ENCODE results near the gene PI4KA. TPM values are rescaled to one million over a fixed set of nuclear protein-coding genes. Genes with fewer than 3 reads are reported as not detected.

PI4KA gene
- total RNA-seq, 1 donor from 2014 or later, result 140 TPM

GRCh38 chr22:20815477-20816050 lies 43.0 kb downstream of the PI4KA start:
- Mint-ChIP-seq H3K27ac (no peak overlapping the region), H3K4me3 (ENCODE audit: low read depth) (no peak overlapping the region)
- TF ChIP-seq, protein P1, sequence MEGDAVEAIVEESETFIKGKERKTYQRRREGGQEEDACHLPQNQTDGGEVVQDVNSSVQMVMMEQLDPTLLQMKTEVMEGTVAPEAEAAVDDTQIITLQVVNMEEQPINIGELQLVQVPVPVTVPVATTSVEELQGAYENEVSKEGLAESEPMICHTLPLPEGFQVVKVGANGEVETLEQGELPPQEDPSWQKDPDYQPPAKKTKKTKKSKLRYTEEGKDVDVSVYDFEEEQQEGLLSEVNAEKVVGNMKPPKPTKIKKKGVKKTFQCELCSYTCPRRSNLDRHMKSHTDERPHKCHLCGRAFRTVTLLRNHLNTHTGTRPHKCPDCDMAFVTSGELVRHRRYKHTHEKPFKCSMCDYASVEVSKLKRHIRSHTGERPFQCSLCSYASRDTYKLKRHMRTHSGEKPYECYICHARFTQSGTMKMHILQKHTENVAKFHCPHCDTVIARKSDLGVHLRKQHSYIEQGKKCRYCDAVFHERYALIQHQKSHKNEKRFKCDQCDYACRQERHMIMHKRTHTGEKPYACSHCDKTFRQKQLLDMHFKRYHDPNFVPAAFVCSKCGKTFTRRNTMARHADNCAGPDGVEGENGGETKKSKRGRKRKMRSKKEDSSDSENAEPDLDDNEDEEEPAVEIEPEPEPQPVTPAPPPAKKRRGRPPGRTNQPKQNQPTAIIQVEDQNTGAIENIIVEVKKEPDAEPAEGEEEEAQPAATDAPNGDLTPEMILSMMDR (IDR thresholded peaks at IDR 0.05; ENCODE audit: unreplicated experiment), result no peak

DNA sequence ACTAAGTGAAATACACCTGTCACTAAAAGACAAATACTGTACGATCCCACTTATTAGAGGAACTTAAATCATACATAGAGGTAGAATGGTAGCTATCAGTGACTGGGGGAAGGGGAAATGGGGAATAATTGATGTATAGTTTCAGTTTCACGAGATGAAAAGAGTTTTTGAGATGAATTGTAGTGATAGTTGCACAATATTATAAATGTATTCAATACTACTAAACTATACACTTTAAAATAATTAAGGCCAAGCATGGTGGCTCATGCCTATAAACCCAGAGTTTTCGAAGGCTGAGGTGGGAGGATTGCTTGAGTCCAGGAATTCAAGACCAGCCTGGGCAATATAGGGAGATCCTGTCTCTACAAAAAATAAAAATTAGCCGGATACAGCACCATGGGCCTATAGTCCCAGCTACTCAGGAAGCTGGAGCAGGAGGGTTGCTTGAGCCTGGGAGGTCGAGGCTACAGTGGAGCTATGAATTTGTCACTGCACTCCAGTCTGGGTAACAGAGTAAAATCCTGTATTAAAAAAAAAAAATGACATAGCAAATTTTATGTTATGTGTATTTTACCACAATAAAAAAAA lies 44.3 kb downstream of the PI4KA start:
- H3K4me1 Mint-ChIP-seq (ENCODE audit: low read depth), result no peaks in the 10 kb centered on the region
- DNase-seq (ENCODE audit: low spot score, unreplicated experiment), result no peak

More at GRCh38 chr22:20815477-20816050, 43.0 kb downstream of the PI4KA start:
- H3K4me1 Mint-ChIP-seq (ENCODE audit: low read depth), result no peaks in the 10 kb centered on the region
- no peak for DNase-seq (ENCODE audit: low spot score, unreplicated experiment)
- H3K36me3 Mint-ChIP-seq (ENCODE audit: insufficient read depth), result peaks cover 22% of the 10 kb centered on the region
- no peaks in the 10 kb centered on the region for H3K27me3 Mint-ChIP-seq
- no peaks in the 10 kb centered on the region for H3K9me3 Mint-ChIP-seq (ENCODE audit: low read depth)

DNA sequence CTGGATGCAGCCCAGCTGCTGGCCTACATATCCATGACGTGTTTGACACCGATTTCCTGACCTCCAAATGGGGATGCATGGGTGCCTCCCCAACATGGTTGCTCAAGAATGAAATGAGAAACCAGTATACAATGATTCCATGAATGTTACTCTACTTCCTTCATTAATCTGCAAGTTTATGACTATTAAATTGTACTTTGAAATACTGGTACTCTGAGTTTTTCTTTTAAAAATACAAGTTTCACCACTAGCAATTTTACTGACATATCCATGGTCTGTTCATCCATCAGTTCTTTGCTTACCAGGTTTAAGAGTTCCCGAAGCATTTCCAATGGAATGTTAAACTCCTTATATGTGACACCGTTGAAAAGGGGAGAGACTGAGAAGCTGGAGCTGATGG lies 45.6 kb downstream of the PI4KA start:
- H3K27ac Mint-ChIP-seq, result no peak overlapping the region
- TF ChIP-seq, protein P1 (IDR thresholded peaks at IDR 0.05; ENCODE audit: unreplicated experiment), result no peak
- no peaks in the 10 kb centered on the region for H3K27me3 Mint-ChIP-seq
- DNase-seq (ENCODE audit: low spot score, unreplicated experiment), result no peak
- H3K36me3 Mint-ChIP-seq (ENCODE audit: insufficient read depth), result peaks cover 23% of the 10 kb centered on the region
- no peaks in the 10 kb centered on the region for H3K9me3 Mint-ChIP-seq (ENCODE audit: low read depth)
- no peak overlapping the region for H3K4me3 Mint-ChIP-seq (ENCODE audit: low read depth)
- no peaks in the 10 kb centered on the region for H3K4me1 Mint-ChIP-seq (ENCODE audit: low read depth)

More for the DNA sequence above, 44.3 kb downstream of the PI4KA start:
- H3K4me3 Mint-ChIP-seq (ENCODE audit: low read depth), result no peak overlapping the region
- H3K27me3 Mint-ChIP-seq, result no peaks in the 10 kb centered on the region
- H3K36me3 Mint-ChIP-seq (ENCODE audit: insufficient read depth), result peaks cover 22% of the 10 kb centered on the region
- no peaks in the 10 kb centered on the region for H3K9me3 Mint-ChIP-seq (ENCODE audit: low read depth)
- no peak overlapping the region for H3K27ac Mint-ChIP-seq
- TF ChIP-seq, protein P1 (IDR thresholded peaks at IDR 0.05; ENCODE audit: unreplicated experiment), result no peak

GRCh38 chr22:20811971-20812660 lies 46.5 kb downstream of the PI4KA start:
- H3K36me3 Mint-ChIP-seq (ENCODE audit: insufficient read depth), result peaks cover 25% of the 10 kb centered on the region
- DNase-seq (ENCODE audit: low spot score, unreplicated experiment), result no peak
- no peak overlapping the region for H3K4me3 Mint-ChIP-seq (ENCODE audit: low read depth)
- H3K4me1 Mint-ChIP-seq (ENCODE audit: low read depth), result no peaks in the 10 kb centered on the region
- no peak overlapping the region for H3K27ac Mint-ChIP-seq
- H3K9me3 Mint-ChIP-seq (ENCODE audit: low read depth), result no peaks in the 10 kb centered on the region
- no peaks in the 10 kb centered on the region for H3K27me3 Mint-ChIP-seq
- TF ChIP-seq, protein P1 (IDR thresholded peaks at IDR 0.05; ENCODE audit: unreplicated experiment), result no peak

DNA sequence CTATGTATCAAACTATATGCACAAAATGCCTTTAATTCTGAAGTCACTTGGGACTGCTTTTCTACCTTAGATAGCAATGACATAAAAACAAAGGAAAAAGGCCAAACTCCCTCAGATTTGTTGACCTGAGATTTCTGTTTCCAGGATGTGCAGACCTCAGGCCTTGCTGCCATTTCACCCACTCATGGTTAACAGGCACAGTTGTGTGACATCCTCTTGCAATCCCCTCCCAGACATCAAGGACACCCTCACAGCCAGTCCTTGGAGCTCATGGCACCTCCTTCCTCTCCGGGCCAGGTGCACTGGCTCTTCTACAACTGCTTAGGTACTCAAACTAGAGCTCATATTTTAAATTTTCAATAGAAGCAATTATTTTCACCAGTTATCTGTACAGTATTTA lies 47.4 kb downstream of the PI4KA start:
- TF ChIP-seq, protein P1 (IDR thresholded peaks at IDR 0.05; ENCODE audit: unreplicated experiment), result no peak
- peaks cover 25% of the 10 kb centered on the region for H3K36me3 Mint-ChIP-seq (ENCODE audit: insufficient read depth)

More for the DNA sequence above, 47.4 kb downstream of the PI4KA start:
- Mint-ChIP-seq H3K4me3 (ENCODE audit: low read depth) (no peak overlapping the region), H3K4me1 (ENCODE audit: low read depth) (no peaks in the 10 kb centered on the region), H3K27me3 (no peaks in the 10 kb centered on the region), H3K9me3 (ENCODE audit: low read depth) (no peaks in the 10 kb centered on the region), H3K27ac (no peak overlapping the region)
- DNase-seq (ENCODE audit: low spot score, unreplicated experiment), result no peak

Measured in progenitor cell of endocrine pancreas (in vitro differentiated cells).